Neural progenitor cell (in vitro differentiated cells): ENCODE data around the gene JADE3. TPM values are rescaled to one million over a fixed set of nuclear protein-coding genes. Genes with fewer than 3 reads are reported as not detected.

ENCODE experiments used
- DNase-seq: peaks from one replicate; pipeline ENCODE4 v3.0.0-alpha.2; 2016; ENCODE audit warnings: low spot score
- H2AFZ ChIP-seq: fragments of 200-600 bp; sonication (generic); replicated peaks from 2 replicates; pipeline ENCODE4 v1.6.1; 2016; ENCODE audit warnings: antibody characterized with exemption
- H3F3A ChIP-seq: fragments of 200-600 bp; sonication (generic); 2 replicates; pipeline ENCODE4 v1.6.1; 2016; ENCODE audit warnings: antibody characterized with exemption, low read depth
- H3K27ac ChIP-seq: fragments of 200-600 bp; sonication (generic); 2 replicates; pipeline ENCODE4 v1.5.1; 2016; ENCODE audit warnings: mild to moderate bottlenecking
- H3K27me3 ChIP-seq: fragments of 200-600 bp; sonication (generic); 2 replicates; pipeline ENCODE4 v1.6.1; 2016; ENCODE audit warnings: mild to moderate bottlenecking, moderate library complexity
- H3K36me3 ChIP-seq: fragments of 200-600 bp; sonication (generic); 2 replicates; pipeline ENCODE4 v1.5.1; 2016
- H3K4me1 ChIP-seq: fragments of 200-600 bp; sonication (generic); 2 replicates; pipeline ENCODE4 v1.6.1; 2016; ENCODE audit warnings: mixed run types
- H3K4me2 ChIP-seq: fragments of 200-600 bp; sonication (generic); 2 replicates; pipeline ENCODE4 v1.6.1; 2016
- H3K4me3 ChIP-seq: fragments of 200-600 bp; sonication (generic); 2 replicates; pipeline ENCODE4 v1.5.1; 2016
- H3K79me2 ChIP-seq: fragments of 200-600 bp; sonication (generic); 2 replicates; pipeline ENCODE4 v1.6.1; 2016; ENCODE audit warnings: low read depth
- H3K9ac ChIP-seq: fragments of 200-600 bp; sonication (generic); 2 replicates; pipeline ENCODE4 v1.6.1; 2016
- H3K9me3 ChIP-seq: fragments of 200-600 bp; sonication (generic); 2 replicates; pipeline ENCODE4 v1.5.1; 2016; ENCODE audit warnings: low read depth
- H4K20me1 ChIP-seq: fragments of 200-600 bp; sonication (generic); 2 replicates; pipeline ENCODE4 v1.6.1; 2016; ENCODE audit warnings: low read depth
- H3K27ac Mint-ChIP-seq: 3 replicates; pipeline ENCODE4 v1.8.0; 2021; ENCODE audit warnings: mixed read lengths
- H3K27me3 Mint-ChIP-seq: 2 replicates; pipeline ENCODE4 v1.8.0; 2022; ENCODE audit warnings: low read depth, mild to moderate bottlenecking, inconsistent platforms, moderate library complexity, mixed read lengths; ENCODE audit not compliant: insufficient read depth
- H3K36me3 Mint-ChIP-seq: 3 replicates; pipeline ENCODE4 v1.8.0; 2021; ENCODE audit warnings: mixed read lengths
- H3K4me1 Mint-ChIP-seq: 3 replicates; pipeline ENCODE4 v1.8.0; 2021; ENCODE audit warnings: mixed read lengths
- H3K4me3 Mint-ChIP-seq: 3 replicates; pipeline ENCODE4 v1.8.0; 2021; ENCODE audit warnings: mild to moderate bottlenecking, moderate library complexity, mixed read lengths
- H3K9me3 Mint-ChIP-seq: 3 replicates; pipeline ENCODE4 v1.8.0; 2020; ENCODE audit warnings: mixed read lengths
- EZH2 ChIP-seq: fragments of 200-600 bp; sonication (generic); IDR thresholded peaks from 2 replicates; pipeline ENCODE4 v1.6.1; 2017; ENCODE audit warnings: antibody characterized with exemption, mild to moderate bottlenecking, moderate library complexity
- EZH2phosphoT487 ChIP-seq: fragments of 200-600 bp; sonication (generic); IDR thresholded peaks from 2 replicates; pipeline ENCODE4 v1.6.1; 2017; ENCODE audit warnings: antibody characterized with exemption
- total RNA-seq: library from RNA; depleted of rRNA; stranded (reverse); fragments of >200 nt; gene quantifications from 2 replicates; pipeline ENCODE4 v1.2.3, GENCODE V29; 2015; ENCODE audit warnings: low replicate concordance
- TF ChIP-seq, protein P1 (sequence below): fragments of 200-600 bp; sonication (generic); IDR thresholded peaks from 2 replicates; pipeline ENCODE4 v1.5.1; 2017; ENCODE audit warnings: antibody characterized with exemption, mild to moderate bottlenecking

JADE3 gene
- total RNA-seq, 1 donor from 2014 or later: 28.1 TPM

DNA sequence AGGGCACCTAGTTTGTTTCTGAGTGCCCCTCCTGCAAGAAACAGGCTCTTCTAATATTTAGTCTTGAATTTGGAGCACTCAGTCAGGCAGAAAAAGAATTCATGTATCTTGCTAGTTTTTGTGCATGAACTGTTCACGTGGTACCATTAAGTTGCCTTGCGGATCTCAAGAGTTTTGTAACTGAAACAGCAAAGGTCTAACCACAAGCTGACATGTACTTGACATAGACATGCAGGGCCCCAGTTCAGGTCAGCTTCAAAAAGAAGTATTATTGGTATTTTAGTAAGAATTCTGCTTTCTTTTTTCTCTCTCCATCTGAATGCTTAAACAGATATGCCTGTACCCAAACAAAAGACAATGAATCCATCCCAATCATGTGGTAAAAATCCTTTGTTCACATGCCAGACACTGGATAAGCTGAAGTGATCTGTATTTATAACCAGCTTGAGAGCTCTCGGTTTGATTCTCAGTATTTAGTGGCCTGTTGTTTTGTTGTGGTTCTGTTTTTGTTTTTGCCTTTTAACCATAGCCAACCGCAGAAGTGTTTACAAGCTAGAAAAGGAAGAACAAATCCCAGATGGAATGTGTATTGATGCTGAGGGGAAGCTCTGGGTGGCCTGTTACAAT, 179.0 kb downstream of the JADE3 start:
- no peaks in the 10 kb centered on the region for H3K9me3 Mint-ChIP-seq
- Histone ChIP-seq H3K79me2 (no peaks in the 10 kb centered on the region), H2AFZ (no peak overlapping the region), H3F3A (peaks cover 24% of the 10 kb centered on the region), H3K27ac (no peak overlapping the region), H4K20me1 (no peaks in the 10 kb centered on the region), H3K4me2 (no peak overlapping the region), H3K9ac (no peak overlapping the region), H3K36me3 (no peaks in the 10 kb centered on the region), H3K4me1 (peaks cover 8% of the 10 kb centered on the region), H3K27me3 (no peaks in the 10 kb centered on the region), H3K4me3 (no peak overlapping the region), H3K9me3 (no peaks in the 10 kb centered on the region)
- peaks cover 9% of the 10 kb centered on the region for H3K4me1 Mint-ChIP-seq
- peak; percentile 39 for DNase-seq
- TF ChIP-seq EZH2 (no peak), EZH2phosphoT487 (peak; percentile 59)
- H3K27me3 Mint-ChIP-seq: peaks cover 2% of the 10 kb centered on the region
- H3K4me3 Mint-ChIP-seq: no peak overlapping the region
- H3K36me3 Mint-ChIP-seq: no peaks in the 10 kb centered on the region
- peak overlapping the region; percentile 16 for H3K27ac Mint-ChIP-seq

DNA sequence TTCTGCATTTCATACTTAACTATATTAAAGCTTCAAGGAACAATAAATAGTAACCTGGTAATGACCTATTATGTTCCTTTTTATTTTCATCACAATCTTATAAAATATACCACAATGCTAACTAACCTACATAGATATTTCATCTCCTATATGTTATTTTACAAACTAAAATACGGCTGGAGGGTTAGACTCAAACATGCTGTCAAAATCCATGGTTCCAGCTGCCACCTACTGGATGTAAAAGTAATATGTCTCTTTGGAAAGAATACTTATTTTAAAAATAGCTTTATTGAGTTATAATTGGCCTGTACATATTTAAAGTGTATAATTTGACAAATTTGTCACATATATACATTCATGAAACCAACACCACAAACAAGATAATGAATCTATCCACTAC, 181.0 kb downstream of the JADE3 start:
- Mint-ChIP-seq H3K36me3 (no peaks in the 10 kb centered on the region), H3K4me3 (no peak overlapping the region)

DNA sequence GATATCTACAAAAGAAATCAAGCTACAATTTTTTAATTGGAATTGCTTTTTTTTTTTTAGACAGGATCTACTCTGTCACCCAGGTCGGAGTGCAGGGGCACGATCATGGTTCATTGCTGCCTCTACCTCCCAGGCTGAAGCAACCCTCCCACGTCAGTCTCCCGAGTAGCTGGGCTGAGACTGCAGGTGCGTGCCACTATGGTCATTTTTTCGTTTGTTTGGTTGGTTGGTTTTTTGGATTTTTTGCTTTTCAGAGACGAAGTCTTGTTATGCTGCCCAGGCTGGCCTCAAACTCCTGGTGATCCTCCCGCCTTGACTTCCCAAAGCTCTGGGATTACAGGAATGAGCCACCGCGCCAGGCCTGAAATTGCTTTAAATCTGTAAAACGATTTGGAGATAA, 181.6 kb downstream of the JADE3 start:
- Histone ChIP-seq H4K20me1 (no peaks in the 10 kb centered on the region), H3K4me3 (no peak overlapping the region), H3F3A (peaks cover 24% of the 10 kb centered on the region), H3K79me2 (no peaks in the 10 kb centered on the region), H3K9ac (no peak overlapping the region), H3K4me2 (no peak overlapping the region), H3K9me3 (no peaks in the 10 kb centered on the region), H3K4me1 (peaks cover 8% of the 10 kb centered on the region), H3K27ac (no peak overlapping the region), H2AFZ (no peak overlapping the region), H3K27me3 (no peaks in the 10 kb centered on the region), H3K36me3 (no peaks in the 10 kb centered on the region)
- Mint-ChIP-seq H3K27me3 (peaks cover 2% of the 10 kb centered on the region), H3K4me1 (peaks cover 9% of the 10 kb centered on the region), H3K27ac (no peak overlapping the region), H3K4me3 (no peak overlapping the region), H3K36me3 (no peaks in the 10 kb centered on the region), H3K9me3 (peaks cover 4% of the 10 kb centered on the region)
- TF ChIP-seq EZH2 (no peak), EZH2phosphoT487 (no peak)
- TF ChIP-seq, protein P1, sequence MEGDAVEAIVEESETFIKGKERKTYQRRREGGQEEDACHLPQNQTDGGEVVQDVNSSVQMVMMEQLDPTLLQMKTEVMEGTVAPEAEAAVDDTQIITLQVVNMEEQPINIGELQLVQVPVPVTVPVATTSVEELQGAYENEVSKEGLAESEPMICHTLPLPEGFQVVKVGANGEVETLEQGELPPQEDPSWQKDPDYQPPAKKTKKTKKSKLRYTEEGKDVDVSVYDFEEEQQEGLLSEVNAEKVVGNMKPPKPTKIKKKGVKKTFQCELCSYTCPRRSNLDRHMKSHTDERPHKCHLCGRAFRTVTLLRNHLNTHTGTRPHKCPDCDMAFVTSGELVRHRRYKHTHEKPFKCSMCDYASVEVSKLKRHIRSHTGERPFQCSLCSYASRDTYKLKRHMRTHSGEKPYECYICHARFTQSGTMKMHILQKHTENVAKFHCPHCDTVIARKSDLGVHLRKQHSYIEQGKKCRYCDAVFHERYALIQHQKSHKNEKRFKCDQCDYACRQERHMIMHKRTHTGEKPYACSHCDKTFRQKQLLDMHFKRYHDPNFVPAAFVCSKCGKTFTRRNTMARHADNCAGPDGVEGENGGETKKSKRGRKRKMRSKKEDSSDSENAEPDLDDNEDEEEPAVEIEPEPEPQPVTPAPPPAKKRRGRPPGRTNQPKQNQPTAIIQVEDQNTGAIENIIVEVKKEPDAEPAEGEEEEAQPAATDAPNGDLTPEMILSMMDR: no peak
- DNase-seq: no peak

More for the DNA sequence above, 181.0 kb downstream of the JADE3 start:
- Histone ChIP-seq H3K27ac (no peak overlapping the region), H3K36me3 (no peaks in the 10 kb centered on the region), H3F3A (peaks cover 24% of the 10 kb centered on the region), H3K27me3 (no peaks in the 10 kb centered on the region), H2AFZ (no peak overlapping the region), H3K9me3 (no peaks in the 10 kb centered on the region), H3K79me2 (no peaks in the 10 kb centered on the region), H3K4me2 (no peak overlapping the region), H3K9ac (no peak overlapping the region), H3K4me1 (peaks cover 8% of the 10 kb centered on the region), H3K4me3 (no peak overlapping the region), H4K20me1 (no peaks in the 10 kb centered on the region)
- DNase-seq: peak; percentile 29
- H3K27ac Mint-ChIP-seq: no peak overlapping the region
- H3K9me3 Mint-ChIP-seq: peaks cover 4% of the 10 kb centered on the region
- peaks cover 2% of the 10 kb centered on the region for H3K27me3 Mint-ChIP-seq
- peaks cover 9% of the 10 kb centered on the region for H3K4me1 Mint-ChIP-seq
- TF ChIP-seq EZH2phosphoT487 (no peak), EZH2 (no peak)
- TF ChIP-seq, protein P1: peak; percentile 60

DNA sequence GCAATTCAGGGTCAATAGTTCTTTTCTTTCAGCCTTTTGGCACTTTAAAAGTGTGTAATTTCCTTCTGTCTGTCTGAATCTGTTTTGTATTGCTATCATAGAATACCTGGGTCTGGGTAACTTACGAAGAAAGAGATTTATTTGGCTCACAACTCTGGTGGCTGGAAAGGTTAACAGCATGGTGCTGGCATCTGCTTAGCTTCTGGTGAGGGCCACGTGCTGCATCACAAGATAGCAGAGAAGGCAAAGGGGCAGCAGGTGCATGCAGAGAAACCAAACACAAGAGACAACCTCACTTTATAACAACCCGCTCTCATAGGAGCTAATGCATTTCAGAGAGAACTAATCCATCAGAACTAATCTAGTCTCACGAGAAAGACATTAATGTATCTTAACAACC, 184.8 kb downstream of the JADE3 start:
- Histone ChIP-seq H3F3A (no peaks in the 10 kb centered on the region), H2AFZ (no peak overlapping the region), H3K9me3 (no peaks in the 10 kb centered on the region), H3K9ac (no peak overlapping the region), H3K4me1 (no peaks in the 10 kb centered on the region), H4K20me1 (no peaks in the 10 kb centered on the region), H3K27me3 (no peaks in the 10 kb centered on the region), H3K27ac (no peak overlapping the region), H3K4me3 (no peak overlapping the region), H3K79me2 (no peaks in the 10 kb centered on the region), H3K36me3 (no peaks in the 10 kb centered on the region), H3K4me2 (no peak overlapping the region)
- peaks cover 2% of the 10 kb centered on the region for H3K27me3 Mint-ChIP-seq
- H3K4me3 Mint-ChIP-seq: no peak overlapping the region
- H3K9me3 Mint-ChIP-seq: peaks cover 13% of the 10 kb centered on the region
- DNase-seq: no peak
- H3K4me1 Mint-ChIP-seq: no peaks in the 10 kb centered on the region
- no peak overlapping the region for H3K27ac Mint-ChIP-seq
- no peaks in the 10 kb centered on the region for H3K36me3 Mint-ChIP-seq
- TF ChIP-seq, protein P1: no peak
- TF ChIP-seq EZH2 (no peak), EZH2phosphoT487 (no peak)
